Activated T-helper 1 cell treated with anti-CD3 and anti-CD28 coated beads, Interleukin-12 subunit alpha, Interleukin-12 subunit beta, Interleukin-2, Interleukin-4 antibody, amounts not matched to agents 30 ng/mL and 10 ng/mL and 1 ng/mL, durations not matched to agents 14 hours and 24 hours and 36 hours (primary cell): ENCODE measurements around the gene CSAG3. TPM values are rescaled to one million over a fixed set of nuclear protein-coding genes. Genes with fewer than 3 reads are reported as not detected.
"Not testable (repeated sequence)": the region's sequence is repeated elsewhere in the genome, so short reads cannot be mapped to it uniquely, and the experiment has no call there.

Source experiments
- DNase-seq: peaks from one replicate; pipeline ENCODE4 v3.0.0; 2021; ENCODE audit warnings: low spot score
- H3K27ac Mint-ChIP-seq: one replicate; pipeline ENCODE4 v1.8.0; 2021; ENCODE audit warnings: mild to moderate bottlenecking, mixed read lengths
- H3K27me3 Mint-ChIP-seq: one replicate; pipeline ENCODE4 v1.8.0; 2022; ENCODE audit warnings: mild to moderate bottlenecking, moderate library complexity, mixed read lengths; ENCODE audit not compliant: insufficient read depth
- H3K36me3 Mint-ChIP-seq: one replicate; pipeline ENCODE4 v1.8.0; 2021; ENCODE audit warnings: low read depth, mixed read lengths
- H3K4me1 Mint-ChIP-seq: one replicate; pipeline ENCODE4 v1.8.0; 2021; ENCODE audit warnings: low read depth, mixed read lengths
- H3K4me3 Mint-ChIP-seq: one replicate; pipeline ENCODE4 v1.8.0; 2021; ENCODE audit warnings: mild to moderate bottlenecking, moderate library complexity, mixed read lengths
- H3K9me3 Mint-ChIP-seq: one replicate; pipeline ENCODE4 v1.8.0; 2021; ENCODE audit warnings: mixed read lengths
- intact Hi-C: fragments of 100-400 bp; cut with micrococcal nuclease; formaldehyde crosslinking; loops from one replicate; pipeline ENCODE4 v1.15.1; 2024
- total RNA-seq: library from RNA; stranded (reverse); gene quantifications from 2 replicates; pipeline ENCODE4 v1.2.3, GENCODE V29; 2022

CSAG3 gene
- total RNA-seq, 1 donor from 2014 or later = 0.78 TPM

- DNase-seq, H3K4me3 Mint-ChIP-seq, H3K9me3 Mint-ChIP-seq, intact Hi-C loops, H3K27ac Mint-ChIP-seq, H3K4me1 Mint-ChIP-seq, H3K27me3 Mint-ChIP-seq, H3K36me3 Mint-ChIP-seq: not testable (repeated sequence)
Observed at GRCh38 chrX:152754871-152755270, 4.1 kb upstream of the CSAG3 start.

- intact Hi-C loops, H3K27ac Mint-ChIP-seq, H3K36me3 Mint-ChIP-seq, H3K4me3 Mint-ChIP-seq, H3K4me1 Mint-ChIP-seq, H3K27me3 Mint-ChIP-seq, DNase-seq, H3K9me3 Mint-ChIP-seq: not testable (repeated sequence)
Observed at GRCh38 chrX:152759544-152759943, 526 bp downstream of the CSAG3 start.

- not testable (repeated sequence) for H3K27me3 Mint-ChIP-seq
Observed at GRCh38 chrX:152761582-152761981, 2.6 kb downstream of the CSAG3 start.

GRCh38 chrX:152766562-152766961 lies 7.5 kb downstream of the CSAG3 start:
- H3K36me3 Mint-ChIP-seq, H3K9me3 Mint-ChIP-seq, H3K4me1 Mint-ChIP-seq, intact Hi-C loops, H3K27ac Mint-ChIP-seq, H3K27me3 Mint-ChIP-seq, DNase-seq, H3K4me3 Mint-ChIP-seq: not testable (repeated sequence)

More at GRCh38 chrX:152761582-152761981, 2.6 kb downstream of the CSAG3 start:
- H3K4me3 Mint-ChIP-seq, H3K36me3 Mint-ChIP-seq, H3K27ac Mint-ChIP-seq, H3K9me3 Mint-ChIP-seq, H3K4me1 Mint-ChIP-seq, DNase-seq, intact Hi-C loops: not testable (repeated sequence)

DNA sequence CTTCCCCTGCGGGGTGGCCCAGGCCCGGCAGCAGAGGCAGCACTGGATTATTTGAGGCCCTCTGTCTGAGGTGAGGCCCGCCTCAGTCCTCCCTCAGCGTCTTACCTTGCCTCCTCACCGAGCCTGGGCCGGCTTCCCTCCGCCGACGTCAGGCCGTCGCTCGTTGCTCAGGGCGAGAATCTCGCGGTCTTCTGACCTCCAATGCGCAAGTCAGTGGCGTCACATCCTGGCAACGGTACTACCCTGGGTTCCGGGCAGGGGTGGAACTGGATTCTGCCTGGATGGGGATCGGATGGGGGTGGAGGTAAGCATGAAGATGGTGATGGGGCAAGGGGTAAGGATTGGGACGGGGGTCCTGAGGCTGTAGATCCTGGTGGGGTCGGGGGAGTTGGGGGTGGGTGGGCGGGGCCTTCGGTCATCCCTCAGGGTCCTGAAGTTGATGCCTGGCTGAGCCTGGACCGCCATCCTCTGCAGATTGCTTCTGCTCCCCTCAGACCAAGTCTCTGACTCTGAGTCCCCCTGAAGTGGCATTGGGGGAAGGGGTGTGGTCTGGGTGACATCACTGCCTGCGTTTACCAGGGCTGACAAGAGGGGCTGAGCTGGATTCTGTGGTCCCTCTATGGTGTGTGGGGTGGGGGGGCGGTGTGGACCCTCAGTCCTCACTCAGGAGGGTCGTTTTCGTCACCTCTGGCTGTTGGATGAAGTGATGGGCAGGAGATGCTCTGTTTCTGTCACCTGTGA lies 10.7 kb downstream of the CSAG3 start, which contains the start of gene MAGEA6:
Gene MAGEA6 (minus strand): TSS at position 141 of the 741 bp plus-strand sequence. CDS start 2,039 bp downstream, outside the sequence.
- H3K36me3 Mint-ChIP-seq, H3K27me3 Mint-ChIP-seq, DNase-seq, H3K4me3 Mint-ChIP-seq, H3K4me1 Mint-ChIP-seq, H3K27ac Mint-ChIP-seq, H3K9me3 Mint-ChIP-seq, intact Hi-C loops: not testable (repeated sequence)

DNA sequence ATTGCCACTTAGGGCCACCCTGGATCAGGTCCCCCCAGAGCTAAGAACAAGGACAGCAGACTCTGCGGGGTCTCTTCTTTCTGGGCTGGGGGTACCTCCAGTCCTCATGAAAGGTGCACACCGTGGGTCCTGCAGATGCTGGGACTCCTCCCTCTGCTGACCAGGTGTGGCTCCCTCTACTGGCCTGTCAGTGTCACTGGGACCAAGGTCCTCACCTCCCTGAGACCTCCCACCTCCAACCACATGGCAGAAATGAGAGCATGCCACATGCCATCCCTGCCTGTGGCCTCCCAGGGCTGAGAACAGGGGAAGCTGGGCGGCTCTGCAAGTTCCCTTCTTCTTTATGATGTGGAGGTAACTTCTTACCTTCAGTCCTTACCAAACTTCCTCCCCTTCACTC lies 28.0 kb downstream of the CSAG3 start:
- H3K36me3 Mint-ChIP-seq, DNase-seq, H3K9me3 Mint-ChIP-seq, intact Hi-C loops, H3K4me3 Mint-ChIP-seq, H3K27me3 Mint-ChIP-seq, H3K27ac Mint-ChIP-seq, H3K4me1 Mint-ChIP-seq: not testable (repeated sequence)

GRCh38 chrX:152798945-152799344 lies 39.9 kb downstream of the CSAG3 start:
- Mint-ChIP-seq H3K27ac (no peak overlapping the region), H3K27me3 (peaks cover 5% of the 10 kb centered on the region), H3K9me3 (no peaks in the 10 kb centered on the region), H3K36me3 (no peaks in the 10 kb centered on the region), H3K4me1 (no peaks in the 10 kb centered on the region), H3K4me3 (no peak overlapping the region)
- DNase-seq = no peak
- intact Hi-C loops = no loop called here

- intact Hi-C loops = no loop called here
- H3K4me1 Mint-ChIP-seq = peaks cover 8% of the 10 kb centered on the region
- no peak overlapping the region for H3K4me3 Mint-ChIP-seq
- peaks cover 5% of the 10 kb centered on the region for H3K27me3 Mint-ChIP-seq
- no peak for DNase-seq
- H3K9me3 Mint-ChIP-seq = no peaks in the 10 kb centered on the region
- H3K27ac Mint-ChIP-seq = peak overlapping the region; percentile 9
- no peaks in the 10 kb centered on the region for H3K36me3 Mint-ChIP-seq
Observed at GRCh38 chrX:152806035-152806434, 47.0 kb downstream of the CSAG3 start.

Other genes starting within 250 kb of the CSAG3 start
- not detected in 2 replicates for gene GABRQ, start 121.3 kb upstream of the CSAG3 start, total RNA-seq
- not detected in 2 replicates for gene MAGEA3, start 60.4 kb upstream of the CSAG3 start, total RNA-seq
- gene CSAG2, start 49.9 kb upstream of the CSAG3 start, total RNA-seq = 0.31 TPM in 1 of 2 replicates, not detected in the other
- not detected in 2 replicates for gene MAGEA2B, start 44.6 kb upstream of the CSAG3 start, total RNA-seq
- not detected in 2 replicates for gene CSAG1, start 25.5 kb upstream of the CSAG3 start, total RNA-seq
- not detected in 2 replicates for gene MAGEA12, start 25.5 kb upstream of the CSAG3 start, total RNA-seq
- not detected in 2 replicates for gene MAGEA2, start 5.4 kb upstream of the CSAG3 start, total RNA-seq
- gene MAGEA6, start 10.5 kb downstream of the CSAG3 start, total RNA-seq = not detected in 2 replicates
- gene CETN2, start 71.5 kb downstream of the CSAG3 start, total RNA-seq = 9.0 and 9.8 TPM in 2 replicates
- 24.0 and 24.9 TPM in 2 replicates for gene NSDHL, start 71.8 kb downstream of the CSAG3 start, total RNA-seq
- 0.54 and 0.73 TPM in 2 replicates for gene ZNF185, start 138.8 kb downstream of the CSAG3 start, total RNA-seq
- not detected in 2 replicates for gene PNMA5, start 234.9 kb downstream of the CSAG3 start, total RNA-seq